Liver (tissue), 3 donors: ENCODE data around the gene CCBE1.

Experiments used
- EGR1 ChIP-seq, 2 donors: IDR thresholded peaks; 2 replicates each; pipeline ENCODE4 v1.6.1; 2016 to 2018; ENCODE audit warnings: antibody characterized with exemption in 2 of 2, low read depth in 2 of 2
- FOXA1 ChIP-seq: IDR thresholded peaks from 2 replicates; pipeline ENCODE4 v1.6.1; 2016; ENCODE audit warnings: antibody characterized with exemption
- JUND ChIP-seq, 2 donors: IDR thresholded peaks; 2 replicates each; pipeline ENCODE4 v1.6.1; 2016; ENCODE audit warnings: antibody characterized with exemption in 2 of 2
- TAF1 ChIP-seq: conservative IDR thresholded peaks from 2 replicates; pipeline ENCODE4 v1.6.1; 2016; ENCODE audit warnings: antibody characterized with exemption, mild to moderate bottlenecking
- YY1 ChIP-seq: IDR thresholded peaks from 2 replicates; pipeline ENCODE4 v1.6.1; 2016; ENCODE audit warnings: antibody characterized with exemption, mild to moderate bottlenecking
- TF ChIP-seq, protein P1 (sequence below): fragments of 150-350 bp; IDR thresholded peaks from 2 replicates; pipeline ENCODE4 v1.5.1; 2017; ENCODE audit warnings: improper control_type of control experiment, low read depth, low read length; ENCODE audit not compliant: missing input control
- TF ChIP-seq, protein P2 (sequence below): IDR thresholded peaks from 2 replicates; pipeline ENCODE4 v1.6.1; 2016; ENCODE audit warnings: antibody characterized with exemption
- TF ChIP-seq, protein P3 (sequence below): IDR thresholded peaks from 2 replicates; pipeline ENCODE4 v1.6.1; 2016; ENCODE audit warnings: antibody characterized with exemption
- TF ChIP-seq, protein P4 (sequence below): IDR thresholded peaks from 2 replicates; pipeline ENCODE4 v1.6.1; 2016; ENCODE audit warnings: antibody characterized with exemption
- donor health status: healthy.
- donor health status: healthy.

DNA sequence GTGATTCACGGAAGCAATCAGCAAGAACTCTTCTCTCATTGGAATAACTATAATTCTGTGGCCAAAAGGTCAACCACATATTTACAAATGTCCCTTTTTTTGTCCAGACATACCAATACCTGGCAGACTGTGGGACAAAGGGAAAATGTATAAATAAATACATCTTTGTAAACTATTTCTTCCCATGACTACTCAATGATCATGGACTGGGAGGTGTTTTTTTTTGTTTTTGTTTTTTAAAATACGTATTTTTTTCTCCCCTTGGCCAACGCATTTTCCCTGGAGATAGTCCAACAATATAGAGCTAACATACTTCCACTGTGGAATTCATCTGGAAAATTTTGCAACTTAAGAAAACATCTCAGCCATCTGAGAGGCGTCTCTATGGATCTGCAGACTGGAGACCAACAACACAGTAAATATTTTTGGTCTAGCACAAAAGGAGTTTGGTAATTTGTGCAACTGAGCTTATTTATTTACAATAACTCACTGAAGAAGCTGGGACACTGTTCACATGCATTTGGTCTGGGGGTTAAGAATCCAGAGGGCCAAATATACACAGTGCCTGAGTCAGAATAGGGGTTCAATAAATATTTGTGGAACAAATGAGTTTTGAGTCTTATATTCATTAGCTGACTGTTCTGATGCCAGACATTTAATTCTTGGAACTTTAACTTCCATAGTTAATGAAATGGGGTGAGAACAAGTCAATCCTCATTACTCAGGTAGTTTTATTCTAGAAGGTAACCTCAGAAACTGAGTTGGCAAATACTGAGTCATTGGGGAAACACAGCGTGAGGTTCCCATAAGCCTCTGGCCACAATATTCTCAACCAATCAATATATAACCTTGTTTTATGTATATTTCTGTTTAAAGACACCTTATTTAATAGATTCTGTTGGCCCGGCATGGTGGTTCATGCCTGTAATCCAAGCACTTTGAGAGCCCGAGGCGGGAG, 36.2 kb downstream of the CCBE1 start:
- TF ChIP-seq, protein P1, sequence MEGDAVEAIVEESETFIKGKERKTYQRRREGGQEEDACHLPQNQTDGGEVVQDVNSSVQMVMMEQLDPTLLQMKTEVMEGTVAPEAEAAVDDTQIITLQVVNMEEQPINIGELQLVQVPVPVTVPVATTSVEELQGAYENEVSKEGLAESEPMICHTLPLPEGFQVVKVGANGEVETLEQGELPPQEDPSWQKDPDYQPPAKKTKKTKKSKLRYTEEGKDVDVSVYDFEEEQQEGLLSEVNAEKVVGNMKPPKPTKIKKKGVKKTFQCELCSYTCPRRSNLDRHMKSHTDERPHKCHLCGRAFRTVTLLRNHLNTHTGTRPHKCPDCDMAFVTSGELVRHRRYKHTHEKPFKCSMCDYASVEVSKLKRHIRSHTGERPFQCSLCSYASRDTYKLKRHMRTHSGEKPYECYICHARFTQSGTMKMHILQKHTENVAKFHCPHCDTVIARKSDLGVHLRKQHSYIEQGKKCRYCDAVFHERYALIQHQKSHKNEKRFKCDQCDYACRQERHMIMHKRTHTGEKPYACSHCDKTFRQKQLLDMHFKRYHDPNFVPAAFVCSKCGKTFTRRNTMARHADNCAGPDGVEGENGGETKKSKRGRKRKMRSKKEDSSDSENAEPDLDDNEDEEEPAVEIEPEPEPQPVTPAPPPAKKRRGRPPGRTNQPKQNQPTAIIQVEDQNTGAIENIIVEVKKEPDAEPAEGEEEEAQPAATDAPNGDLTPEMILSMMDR: no peak
- no peak for TF ChIP-seq EGR1 (IDR thresholded peaks at IDR 0.05; ENCODE audit: low read depth in 2 of 2)
- no peak for TF ChIP-seq FOXA1
- TF ChIP-seq, protein P2, sequence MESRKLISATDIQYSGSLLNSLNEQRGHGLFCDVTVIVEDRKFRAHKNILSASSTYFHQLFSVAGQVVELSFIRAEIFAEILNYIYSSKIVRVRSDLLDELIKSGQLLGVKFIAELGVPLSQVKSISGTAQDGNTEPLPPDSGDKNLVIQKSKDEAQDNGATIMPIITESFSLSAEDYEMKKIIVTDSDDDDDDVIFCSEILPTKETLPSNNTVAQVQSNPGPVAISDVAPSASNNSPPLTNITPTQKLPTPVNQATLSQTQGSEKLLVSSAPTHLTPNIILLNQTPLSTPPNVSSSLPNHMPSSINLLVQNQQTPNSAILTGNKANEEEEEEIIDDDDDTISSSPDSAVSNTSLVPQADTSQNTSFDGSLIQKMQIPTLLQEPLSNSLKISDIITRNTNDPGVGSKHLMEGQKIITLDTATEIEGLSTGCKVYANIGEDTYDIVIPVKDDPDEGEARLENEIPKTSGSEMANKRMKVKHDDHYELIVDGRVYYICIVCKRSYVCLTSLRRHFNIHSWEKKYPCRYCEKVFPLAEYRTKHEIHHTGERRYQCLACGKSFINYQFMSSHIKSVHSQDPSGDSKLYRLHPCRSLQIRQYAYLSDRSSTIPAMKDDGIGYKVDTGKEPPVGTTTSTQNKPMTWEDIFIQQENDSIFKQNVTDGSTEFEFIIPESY: no peak
- TF ChIP-seq YY1: no peak
- TF ChIP-seq JUND (IDR thresholded peaks at IDR 0.05): no peak
- TF ChIP-seq, protein P3, sequence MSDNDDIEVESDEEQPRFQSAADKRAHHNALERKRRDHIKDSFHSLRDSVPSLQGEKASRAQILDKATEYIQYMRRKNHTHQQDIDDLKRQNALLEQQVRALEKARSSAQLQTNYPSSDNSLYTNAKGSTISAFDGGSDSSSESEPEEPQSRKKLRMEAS: no peak
- TF ChIP-seq TAF1: no peak
- TF ChIP-seq, protein P4, sequence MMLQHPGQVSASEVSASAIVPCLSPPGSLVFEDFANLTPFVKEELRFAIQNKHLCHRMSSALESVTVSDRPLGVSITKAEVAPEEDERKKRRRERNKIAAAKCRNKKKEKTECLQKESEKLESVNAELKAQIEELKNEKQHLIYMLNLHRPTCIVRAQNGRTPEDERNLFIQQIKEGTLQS: no peak
